Gastroesophageal sphincter (tissue), 3 donors: Measurements from ENCODE around the gene ZNF674.

Experiments used
- CTCF ChIP-seq, 4 experiments: fragments of 200-600 bp in 2 of 4; fragments of 450-650 bp in 2 of 4; sonication (generic) in 1 of 4; IDR thresholded peaks; one replicate each; pipeline ENCODE4 v1.5.1; 2017 to 2019; ENCODE audit warnings: antibody characterized with exemption in 4 of 4, mild to moderate bottlenecking in 2 of 4, moderate library complexity in 2 of 4
- EP300 ChIP-seq: sonication (generic); formaldehyde crosslinking; IDR thresholded peaks from one replicate; pipeline ENCODE4 v1.6.1; 2017; ENCODE audit warnings: antibody characterized with exemption, mild to moderate bottlenecking
- POLR2A ChIP-seq, 2 donors: fragments of 450-650 bp; IDR thresholded peaks; one replicate each; pipeline ENCODE4 v1.6.1; 2017; ENCODE audit warnings: antibody characterized with exemption in 2 of 2, mild to moderate bottlenecking in 2 of 2, moderate library complexity in 1 of 2
- POLR2AphosphoS5 ChIP-seq: sonication (generic); formaldehyde crosslinking; IDR thresholded peaks from one replicate; pipeline ENCODE4 v1.6.1; 2017; ENCODE audit warnings: antibody characterized with exemption

- TF ChIP-seq POLR2AphosphoS5: no peak
- TF ChIP-seq POLR2A (IDR thresholded peaks at IDR 0.05): no peak
- no peak for TF ChIP-seq CTCF (IDR thresholded peaks at IDR 0.05)
- TF ChIP-seq EP300: no peak
Measured at GRCh38 chrX:46547857-46548256, 2.6 kb upstream of the ZNF674 start.
